Neural progenitor cell (in vitro differentiated cells): ENCODE measurements around the gene TNIK.

Experiments
- EZH2 ChIP-seq: fragments of 200-600 bp; sonication (generic); IDR thresholded peaks from 2 replicates; pipeline ENCODE4 v1.6.1; 2017; ENCODE audit warnings: antibody characterized with exemption, mild to moderate bottlenecking, moderate library complexity
- TF ChIP-seq, protein P1 (sequence below): fragments of 200-600 bp; sonication (generic); IDR thresholded peaks from 2 replicates; pipeline ENCODE4 v1.5.1; 2017; ENCODE audit warnings: antibody characterized with exemption, mild to moderate bottlenecking

DNA sequence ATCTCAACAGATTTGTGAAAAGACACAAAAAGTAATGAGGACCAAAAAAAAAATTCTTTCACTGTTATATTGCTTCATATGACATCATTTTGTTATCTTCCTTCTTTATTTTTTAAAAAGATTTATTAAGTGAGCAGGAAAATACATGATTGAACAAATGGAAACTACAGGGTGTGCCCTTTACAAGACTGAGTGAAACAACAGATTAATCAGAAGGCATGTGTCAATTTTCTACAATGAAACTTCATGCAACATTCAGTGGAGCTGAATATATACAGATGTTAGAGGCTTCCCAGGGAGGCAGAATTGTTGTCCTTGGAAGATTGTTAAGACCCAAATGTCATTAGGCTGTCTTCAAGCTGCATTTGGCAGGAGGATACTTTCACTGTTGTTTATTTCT lies 405.3 kb downstream of the TNIK start:
- TF ChIP-seq, protein P1, sequence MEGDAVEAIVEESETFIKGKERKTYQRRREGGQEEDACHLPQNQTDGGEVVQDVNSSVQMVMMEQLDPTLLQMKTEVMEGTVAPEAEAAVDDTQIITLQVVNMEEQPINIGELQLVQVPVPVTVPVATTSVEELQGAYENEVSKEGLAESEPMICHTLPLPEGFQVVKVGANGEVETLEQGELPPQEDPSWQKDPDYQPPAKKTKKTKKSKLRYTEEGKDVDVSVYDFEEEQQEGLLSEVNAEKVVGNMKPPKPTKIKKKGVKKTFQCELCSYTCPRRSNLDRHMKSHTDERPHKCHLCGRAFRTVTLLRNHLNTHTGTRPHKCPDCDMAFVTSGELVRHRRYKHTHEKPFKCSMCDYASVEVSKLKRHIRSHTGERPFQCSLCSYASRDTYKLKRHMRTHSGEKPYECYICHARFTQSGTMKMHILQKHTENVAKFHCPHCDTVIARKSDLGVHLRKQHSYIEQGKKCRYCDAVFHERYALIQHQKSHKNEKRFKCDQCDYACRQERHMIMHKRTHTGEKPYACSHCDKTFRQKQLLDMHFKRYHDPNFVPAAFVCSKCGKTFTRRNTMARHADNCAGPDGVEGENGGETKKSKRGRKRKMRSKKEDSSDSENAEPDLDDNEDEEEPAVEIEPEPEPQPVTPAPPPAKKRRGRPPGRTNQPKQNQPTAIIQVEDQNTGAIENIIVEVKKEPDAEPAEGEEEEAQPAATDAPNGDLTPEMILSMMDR = no peak
- no peak for TF ChIP-seq EZH2
